ENCODE results near the gene ADAMTS5.

The ADAMTS5 gene

GRCh38 chr21:26912466-26912865 lies 54.4 kb downstream of the ADAMTS5 start:
- in situ Hi-C loops (cut with MboI; ENCODE audit: low pct_unique_long_range_greater_than_20kb, low sequenced_read_pairs, unreplicated experiment) = no loop called here
- TF ChIP-seq CTCF (IDR thresholded peaks at IDR 0.05; ENCODE audit: extremely low read depth, insufficient read depth, missing control alignments) = no peak
- no peak for DNase-seq (ENCODE audit: low spot score)

- in situ Hi-C loops (cut with MboI; ENCODE audit: low pct_unique_long_range_greater_than_20kb, low sequenced_read_pairs, unreplicated experiment) = no loop called here
These were observed 56.9 kb downstream of the ADAMTS5 start for GRCh38 chr21:26909972-26910371.

GRCh38 chr21:26900980-26901379 lies 65.9 kb downstream of the ADAMTS5 start:
- TF ChIP-seq CTCF (IDR thresholded peaks at IDR 0.05; ENCODE audit: extremely low read depth, insufficient read depth, missing control alignments) = no peak
- in situ Hi-C loops (cut with MboI; ENCODE audit: low pct_unique_long_range_greater_than_20kb, low sequenced_read_pairs, unreplicated experiment) = no loop called here
- no peak for DNase-seq (ENCODE audit: low spot score)

More at GRCh38 chr21:26909972-26910371, 56.9 kb downstream of the ADAMTS5 start:
- no peak for TF ChIP-seq CTCF (IDR thresholded peaks at IDR 0.05; ENCODE audit: extremely low read depth, insufficient read depth, missing control alignments)
- DNase-seq (ENCODE audit: low spot score) = no peak

GRCh38 chr21:26892151-26892550 lies 74.7 kb downstream of the ADAMTS5 start:
- TF ChIP-seq CTCF (IDR thresholded peaks at IDR 0.05; ENCODE audit: extremely low read depth, insufficient read depth, missing control alignments) = no peak
- no peak for DNase-seq (ENCODE audit: low spot score)
- in situ Hi-C loops (cut with MboI; ENCODE audit: low pct_unique_long_range_greater_than_20kb, low sequenced_read_pairs, unreplicated experiment) = no loop called here

- in situ Hi-C loops (cut with MboI; ENCODE audit: low pct_unique_long_range_greater_than_20kb, low sequenced_read_pairs, unreplicated experiment) = no loop called here
- DNase-seq (ENCODE audit: low spot score) = no peak
- TF ChIP-seq CTCF (IDR thresholded peaks at IDR 0.05; ENCODE audit: extremely low read depth, insufficient read depth, missing control alignments) = no peak
These were observed 78.0 kb downstream of the ADAMTS5 start for GRCh38 chr21:26888931-26889330.

GRCh38 chr21:26888256-26888655 lies 78.6 kb downstream of the ADAMTS5 start:
- DNase-seq (ENCODE audit: low spot score) = no peak
- in situ Hi-C loops (cut with MboI; ENCODE audit: low pct_unique_long_range_greater_than_20kb, low sequenced_read_pairs, unreplicated experiment) = no loop called here
- TF ChIP-seq CTCF (IDR thresholded peaks at IDR 0.05; ENCODE audit: extremely low read depth, insufficient read depth, missing control alignments) = no peak

- in situ Hi-C loops (cut with MboI; ENCODE audit: low pct_unique_long_range_greater_than_20kb, low sequenced_read_pairs, unreplicated experiment) = no loop called here
- TF ChIP-seq CTCF (IDR thresholded peaks at IDR 0.05; ENCODE audit: extremely low read depth, insufficient read depth, missing control alignments) = no peak
- no peak for DNase-seq (ENCODE audit: low spot score)
These were observed 79.6 kb downstream of the ADAMTS5 start for GRCh38 chr21:26887251-26887650.
